WI38 (cell line): ENCODE measurements around the gene ATP6V1G2.
"Not testable (repeated sequence)": the region's sequence is repeated elsewhere in the genome, so short reads cannot be mapped to it uniquely, and the experiment has no call there.

Experiments
- H3K4me3 ChIP-seq: 2 replicates; pipeline ENCODE4 v1.5.1; 2011; ENCODE audit warnings: low read depth, mild to moderate bottlenecking, control low read depth, low read length
- CTCF ChIP-seq: IDR thresholded peaks from 2 replicates; pipeline ENCODE4 v1.5.1; 2012; ENCODE audit warnings: low read depth, mild to moderate bottlenecking, control low read depth, low read length

Gene ATP6V1G2

GRCh38 chr6:31551371-31551770 is 5.0 kb upstream of the ATP6V1G2 start:
- not testable (repeated sequence) for H3K4me3 ChIP-seq
- peak; percentile 33 for TF ChIP-seq CTCF

- TF ChIP-seq CTCF, result no peak
- H3K4me3 ChIP-seq, result no peak overlapping the region
These were observed 2.1 kb upstream of the ATP6V1G2 start for GRCh38 chr6:31548544-31548873.

- peak overlapping the region; percentile 59 for H3K4me3 ChIP-seq
- TF ChIP-seq CTCF, result no peak
These were observed 1.5 kb upstream of the ATP6V1G2 start for GRCh38 chr6:31547727-31548543.

- H3K4me3 ChIP-seq, result peak within 1 kb of the TSS; percentile 59
- TF ChIP-seq CTCF, result no peak
These were observed 734 bp upstream of the ATP6V1G2 start, which contains the start of gene NFKBIL1 for GRCh38 chr6:31546958-31547726. Gene NFKBIL1 (plus strand): TSS chr6:31547608. CDS start chr6:31547695, 87 bp downstream.

- no peak for TF ChIP-seq CTCF
- H3K4me3 ChIP-seq, result no peak overlapping the region
These were observed 1.1 kb downstream of the ATP6V1G2 start for GRCh38 chr6:31545291-31545690.

- H3K4me3 ChIP-seq, result no peak overlapping the region
- TF ChIP-seq CTCF, result no peak
These were observed 1.7 kb downstream of the ATP6V1G2 start for GRCh38 chr6:31544676-31545075.

GRCh38 chr6:31543639-31544038 is 2.8 kb downstream of the ATP6V1G2 start:
- H3K4me3 ChIP-seq, result no peak overlapping the region
- no peak for TF ChIP-seq CTCF
